Suprapubic skin (tissue), 4 donors: ENCODE results near the gene NUP62. TPM values are rescaled to one million over a fixed set of nuclear protein-coding genes. Genes with fewer than 3 reads are reported as not detected.
A peak's percentile ranks its signal among the peaks of the same experiment; 100 is the strongest.

Experiments
- DNase-seq, 2 donors: peaks; one replicate each; pipeline ENCODE4 v3.0.0-alpha.2; 2019; ENCODE audit warnings: low spot score in 2 of 2
- H3K27ac ChIP-seq: fragments of 200-600 bp; sonication (generic); one replicate; pipeline ENCODE4 v1.5.1; 2019
- H3K27me3 ChIP-seq: fragments of 200-600 bp; sonication (generic); one replicate; pipeline ENCODE4 v1.5.1; 2019
- H3K36me3 ChIP-seq: fragments of 200-600 bp; sonication (generic); one replicate; pipeline ENCODE4 v1.5.1; 2019
- H3K4me1 ChIP-seq: fragments of 200-600 bp; sonication (generic); one replicate; pipeline ENCODE4 v1.5.1; 2019
- H3K4me3 ChIP-seq: fragments of 200-600 bp; sonication (generic); one replicate; pipeline ENCODE4 v1.5.1; 2019; ENCODE audit warnings: mild to moderate bottlenecking
- H3K9me3 ChIP-seq: fragments of 200-600 bp; sonication (generic); one replicate; pipeline ENCODE4 v1.5.1; 2019
- EP300 ChIP-seq: sonication (generic); formaldehyde crosslinking; IDR thresholded peaks from one replicate; pipeline ENCODE4 v1.6.1; 2017; ENCODE audit warnings: antibody characterized with exemption
- POLR2A ChIP-seq, 2 donors: fragments of 450-650 bp; IDR thresholded peaks; one replicate each; pipeline ENCODE4 v1.6.1; 2017; ENCODE audit warnings: antibody characterized with exemption in 2 of 2, mild to moderate bottlenecking in 2 of 2, moderate library complexity in 2 of 2
- POLR2AphosphoS5 ChIP-seq, 3 donors: sonication (generic); formaldehyde crosslinking; IDR thresholded peaks; one replicate each; pipeline ENCODE4 v1.6.1; 2017; ENCODE audit warnings: antibody characterized with exemption in 3 of 3
- WGBS: methylation state at CpG from one replicate; pipeline ENCODE4 v1.1.5; 2018; 5-methylcytosine and 5-hydroxymethylcytosine counted together
- total RNA-seq, 4 donors: library from RNA; depleted of rRNA; stranded (reverse); fragments of >200 nt; gene quantifications; one replicate each; pipeline ENCODE4 v1.1.0, GENCODE V29; 2016
- TF ChIP-seq, protein P1 (sequence below), 2 donors: fragments of 200-600 bp in 1 of 2; fragments of 450-650 bp in 1 of 2; sonication (generic) in 1 of 2; IDR thresholded peaks; one replicate each; pipeline ENCODE4 v1.5.1; 2016 to 2019; ENCODE audit warnings: antibody characterized with exemption in 2 of 2, mild to moderate bottlenecking in 1 of 2, moderate library complexity in 1 of 2

Gene NUP62
- total RNA-seq, 4 donors from 2014 or later = 40.3 to 46.2 (median 44.6) TPM

DNA sequence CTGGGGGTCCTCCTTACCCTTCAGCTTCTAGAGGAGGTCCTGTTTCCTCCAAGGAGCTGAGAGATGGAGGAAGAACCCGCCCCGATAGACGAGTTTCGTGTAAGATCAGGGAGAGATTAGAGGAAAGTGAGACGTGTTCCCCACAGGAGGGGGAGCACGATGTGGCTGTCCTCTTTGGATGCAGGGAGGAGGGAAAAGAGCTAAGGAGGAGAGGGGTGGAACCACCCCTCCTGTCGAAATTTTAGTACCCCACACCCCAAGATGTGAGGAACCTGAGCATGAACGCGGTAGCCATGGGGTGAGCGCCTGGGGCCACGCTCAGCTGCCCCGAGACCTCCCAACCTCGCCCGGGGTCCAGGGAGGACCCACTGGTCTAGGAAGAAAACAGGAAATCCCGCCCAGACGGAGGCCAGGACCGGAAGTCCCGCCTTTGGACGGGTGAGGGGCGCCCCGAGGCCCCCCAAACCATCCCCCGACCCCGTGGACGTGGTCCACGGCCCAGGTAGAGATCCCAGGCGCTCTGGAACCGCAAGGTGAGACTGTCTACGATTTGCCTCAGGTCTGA lies 53.4 kb downstream of the NUP62 start:
- TF ChIP-seq, protein P1, sequence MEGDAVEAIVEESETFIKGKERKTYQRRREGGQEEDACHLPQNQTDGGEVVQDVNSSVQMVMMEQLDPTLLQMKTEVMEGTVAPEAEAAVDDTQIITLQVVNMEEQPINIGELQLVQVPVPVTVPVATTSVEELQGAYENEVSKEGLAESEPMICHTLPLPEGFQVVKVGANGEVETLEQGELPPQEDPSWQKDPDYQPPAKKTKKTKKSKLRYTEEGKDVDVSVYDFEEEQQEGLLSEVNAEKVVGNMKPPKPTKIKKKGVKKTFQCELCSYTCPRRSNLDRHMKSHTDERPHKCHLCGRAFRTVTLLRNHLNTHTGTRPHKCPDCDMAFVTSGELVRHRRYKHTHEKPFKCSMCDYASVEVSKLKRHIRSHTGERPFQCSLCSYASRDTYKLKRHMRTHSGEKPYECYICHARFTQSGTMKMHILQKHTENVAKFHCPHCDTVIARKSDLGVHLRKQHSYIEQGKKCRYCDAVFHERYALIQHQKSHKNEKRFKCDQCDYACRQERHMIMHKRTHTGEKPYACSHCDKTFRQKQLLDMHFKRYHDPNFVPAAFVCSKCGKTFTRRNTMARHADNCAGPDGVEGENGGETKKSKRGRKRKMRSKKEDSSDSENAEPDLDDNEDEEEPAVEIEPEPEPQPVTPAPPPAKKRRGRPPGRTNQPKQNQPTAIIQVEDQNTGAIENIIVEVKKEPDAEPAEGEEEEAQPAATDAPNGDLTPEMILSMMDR (IDR thresholded peaks at IDR 0.05) = no peak
- no peak for TF ChIP-seq POLR2A (IDR thresholded peaks at IDR 0.05)
- TF ChIP-seq POLR2AphosphoS5 (IDR thresholded peaks at IDR 0.05) = no peak
- no peak for TF ChIP-seq EP300
- peaks cover 46% of the 10 kb centered on the region for H3K4me1 ChIP-seq
- peak overlapping the region; percentile 99 for H3K27ac ChIP-seq
- H3K27me3 ChIP-seq = no peaks in the 10 kb centered on the region
- DNase-seq = peak in 1 of 2 donors; percentile 87
- peaks cover 31% of the 10 kb centered on the region for H3K36me3 ChIP-seq
- H3K4me3 ChIP-seq = peak overlapping the region; percentile 100
- no peaks in the 10 kb centered on the region for H3K9me3 ChIP-seq
- under 1% methylated on average over 14 of the region's 28 CpGs for WGBS

DNA sequence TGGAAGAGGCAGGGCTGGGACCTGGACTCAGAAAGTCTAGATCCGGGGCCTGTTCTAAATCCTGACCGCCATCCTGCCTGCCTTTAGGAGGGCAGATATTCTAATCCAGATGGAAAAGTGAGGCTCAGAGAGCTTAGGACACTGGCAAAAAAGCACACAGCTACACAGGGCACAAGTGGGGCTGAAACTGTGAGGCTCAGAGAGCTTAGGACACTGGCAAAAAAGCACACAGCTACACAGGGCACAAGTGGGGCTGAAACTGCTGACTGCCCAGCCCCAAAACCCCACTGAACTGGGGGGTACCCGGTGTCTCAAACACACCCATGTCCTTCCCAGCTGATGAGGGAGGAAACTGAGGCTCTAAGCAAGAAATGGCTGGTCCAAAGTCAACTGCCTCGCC lies 54.1 kb downstream of the NUP62 start:
- H3K36me3 ChIP-seq = peaks cover 23% of the 10 kb centered on the region
- H3K4me1 ChIP-seq = peaks cover 54% of the 10 kb centered on the region
- H3K27me3 ChIP-seq = no peaks in the 10 kb centered on the region
- no peak for TF ChIP-seq POLR2AphosphoS5 (IDR thresholded peaks at IDR 0.05)
- TF ChIP-seq POLR2A (IDR thresholded peaks at IDR 0.05) = no peak
- TF ChIP-seq EP300 = no peak
- TF ChIP-seq, protein P1 (IDR thresholded peaks at IDR 0.05) = no peak
- 85% methylated on average over 4 of the region's 4 CpGs for WGBS
- peak overlapping the region; percentile 99 for H3K27ac ChIP-seq
- no peak for DNase-seq
- H3K4me3 ChIP-seq = peak overlapping the region; percentile 100
- H3K9me3 ChIP-seq = no peaks in the 10 kb centered on the region

DNA sequence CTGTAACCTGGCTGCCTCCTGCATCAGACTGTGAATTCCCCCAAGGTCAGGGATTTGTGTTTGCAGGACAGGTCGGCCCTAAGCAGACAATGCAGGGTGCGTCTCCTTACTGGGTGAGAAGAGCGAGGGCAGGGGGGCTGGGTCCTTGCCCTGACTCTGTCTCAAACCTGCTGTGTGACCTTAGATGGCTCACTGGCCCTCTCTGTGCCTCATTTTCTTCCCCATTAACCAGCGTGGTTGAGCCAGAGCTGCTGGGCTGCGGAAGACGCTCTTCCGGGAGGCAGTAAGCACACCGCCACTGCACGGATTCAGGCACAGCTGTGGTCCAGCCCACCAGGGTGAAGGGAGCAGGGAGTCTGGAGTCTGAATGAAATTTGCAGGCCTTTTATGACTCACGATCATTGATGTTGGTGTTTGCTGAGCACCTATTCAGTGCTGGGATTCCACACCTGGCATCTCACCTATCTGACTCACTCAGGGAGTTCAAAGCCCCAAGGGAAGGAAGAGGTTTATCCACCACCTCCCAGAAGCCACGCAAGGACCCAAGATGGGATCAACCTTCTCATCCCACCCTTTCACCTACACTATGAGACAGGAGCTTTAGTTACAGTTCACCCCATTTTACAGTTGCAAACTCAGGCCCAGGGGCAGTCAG lies 54.7 kb downstream of the NUP62 start:
- 93% methylated on average over 10 of the region's 11 CpGs for WGBS
- no peak for TF ChIP-seq POLR2A (IDR thresholded peaks at IDR 0.05)
- TF ChIP-seq, protein P1 (IDR thresholded peaks at IDR 0.05) = no peak
- no peak for TF ChIP-seq EP300
- TF ChIP-seq POLR2AphosphoS5 (IDR thresholded peaks at IDR 0.05) = no peak
- H3K27me3 ChIP-seq = no peaks in the 10 kb centered on the region
- peaks cover 18% of the 10 kb centered on the region for H3K36me3 ChIP-seq
- no peak overlapping the region for H3K27ac ChIP-seq
- H3K4me3 ChIP-seq = no peak overlapping the region
- H3K9me3 ChIP-seq = no peaks in the 10 kb centered on the region
- peaks cover 60% of the 10 kb centered on the region for H3K4me1 ChIP-seq
- no peak for DNase-seq

DNA sequence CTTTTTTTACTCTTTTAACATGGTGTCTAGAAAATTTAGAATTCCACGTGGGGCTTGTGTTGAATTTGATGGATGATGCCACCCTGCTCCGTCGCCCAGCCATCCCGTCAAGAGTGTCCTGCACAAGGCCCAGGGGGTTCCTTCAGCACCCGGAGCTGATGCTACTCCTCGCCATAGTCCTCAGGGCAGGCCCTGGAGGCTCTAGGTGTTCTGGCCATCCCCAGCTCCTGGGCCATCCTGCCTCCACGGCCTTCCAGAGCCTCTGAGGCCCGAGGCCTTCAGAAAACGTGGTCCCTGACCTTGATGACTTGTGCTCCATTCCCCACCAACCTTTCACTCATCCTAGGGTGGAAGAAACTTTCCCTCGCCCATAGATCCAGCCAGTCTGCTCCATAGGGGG lies 55.5 kb downstream of the NUP62 start:
- no peak overlapping the region for H3K4me3 ChIP-seq
- peaks cover 59% of the 10 kb centered on the region for H3K4me1 ChIP-seq
- no peak for TF ChIP-seq EP300
- TF ChIP-seq, protein P1 (IDR thresholded peaks at IDR 0.05) = no peak
- TF ChIP-seq POLR2AphosphoS5 (IDR thresholded peaks at IDR 0.05) = no peak
- no peak for TF ChIP-seq POLR2A (IDR thresholded peaks at IDR 0.05)
- H3K27me3 ChIP-seq = no peaks in the 10 kb centered on the region
- WGBS = 84% methylated on average over 10 of the region's 10 CpGs
- peaks cover 10% of the 10 kb centered on the region for H3K36me3 ChIP-seq
- no peak for DNase-seq
- H3K9me3 ChIP-seq = no peaks in the 10 kb centered on the region
- H3K27ac ChIP-seq = no peak overlapping the region

DNA sequence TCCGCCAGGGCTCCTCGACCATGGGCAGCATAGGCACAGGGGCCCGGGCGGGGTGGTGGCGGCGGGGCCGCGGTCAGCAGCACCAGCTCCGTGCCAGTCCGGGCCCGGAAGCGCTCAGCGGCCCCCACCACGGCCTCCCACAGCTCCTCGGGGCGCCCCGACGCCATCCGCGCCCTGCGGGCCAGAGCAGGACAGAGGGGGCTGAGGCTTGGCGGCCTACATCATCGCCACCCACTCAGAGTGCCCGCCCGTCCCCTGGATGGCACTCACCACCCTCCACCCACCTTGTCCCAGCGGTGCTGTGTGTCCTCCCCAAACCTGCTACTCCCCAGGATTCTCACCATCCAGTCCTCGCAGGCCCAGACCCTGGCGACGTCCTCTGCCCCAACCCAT lies 56.2 kb downstream of the NUP62 start:
- no peak for DNase-seq
- Histone ChIP-seq H3K4me3 (no peak overlapping the region), H3K36me3 (peaks cover 9% of the 10 kb centered on the region), H3K27me3 (no peaks in the 10 kb centered on the region), H3K4me1 (peaks cover 59% of the 10 kb centered on the region), H3K27ac (no peak overlapping the region), H3K9me3 (no peaks in the 10 kb centered on the region)
- 92% methylated on average over 11 of the region's 29 CpGs for WGBS
- TF ChIP-seq, protein P1 (IDR thresholded peaks at IDR 0.05) = no peak
- no peak for TF ChIP-seq EP300
- no peak for TF ChIP-seq POLR2A (IDR thresholded peaks at IDR 0.05)
- TF ChIP-seq POLR2AphosphoS5 (IDR thresholded peaks at IDR 0.05) = no peak
